ENCODE measurements around the gene PLPP1.

DNA sequence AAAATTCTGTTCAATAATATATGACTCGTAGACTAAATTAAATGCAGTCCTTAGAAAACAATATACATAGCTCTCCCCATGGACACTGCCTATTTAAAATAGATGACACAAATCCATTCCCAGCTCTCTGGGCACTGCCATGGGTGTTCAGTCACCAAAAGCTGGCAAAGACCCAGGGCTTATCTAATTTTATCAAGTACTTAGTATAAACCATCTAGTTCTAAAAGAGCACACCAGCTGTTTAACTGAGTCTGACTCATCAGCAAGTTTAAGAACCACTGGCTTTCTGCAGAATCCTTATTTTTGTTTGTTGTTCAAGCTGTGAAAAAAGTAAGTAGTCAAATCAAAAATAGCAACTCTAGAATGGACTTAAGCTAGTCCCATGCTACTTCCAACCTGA, 107.6 kb downstream of the PLPP1 start:
- TF ChIP-seq, protein P1, sequence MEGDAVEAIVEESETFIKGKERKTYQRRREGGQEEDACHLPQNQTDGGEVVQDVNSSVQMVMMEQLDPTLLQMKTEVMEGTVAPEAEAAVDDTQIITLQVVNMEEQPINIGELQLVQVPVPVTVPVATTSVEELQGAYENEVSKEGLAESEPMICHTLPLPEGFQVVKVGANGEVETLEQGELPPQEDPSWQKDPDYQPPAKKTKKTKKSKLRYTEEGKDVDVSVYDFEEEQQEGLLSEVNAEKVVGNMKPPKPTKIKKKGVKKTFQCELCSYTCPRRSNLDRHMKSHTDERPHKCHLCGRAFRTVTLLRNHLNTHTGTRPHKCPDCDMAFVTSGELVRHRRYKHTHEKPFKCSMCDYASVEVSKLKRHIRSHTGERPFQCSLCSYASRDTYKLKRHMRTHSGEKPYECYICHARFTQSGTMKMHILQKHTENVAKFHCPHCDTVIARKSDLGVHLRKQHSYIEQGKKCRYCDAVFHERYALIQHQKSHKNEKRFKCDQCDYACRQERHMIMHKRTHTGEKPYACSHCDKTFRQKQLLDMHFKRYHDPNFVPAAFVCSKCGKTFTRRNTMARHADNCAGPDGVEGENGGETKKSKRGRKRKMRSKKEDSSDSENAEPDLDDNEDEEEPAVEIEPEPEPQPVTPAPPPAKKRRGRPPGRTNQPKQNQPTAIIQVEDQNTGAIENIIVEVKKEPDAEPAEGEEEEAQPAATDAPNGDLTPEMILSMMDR (IDR thresholded peaks at IDR 0.05; ENCODE audit: low read depth, low read length), result no peak
- TF ChIP-seq POLR2A (IDR thresholded peaks at IDR 0.05; ENCODE audit: extremely low read depth, insufficient read length) (no peak), MYC (IDR thresholded peaks at IDR 0.05; ENCODE audit: low read depth, low read length) (no peak)
- TF ChIP-seq, protein P2, sequence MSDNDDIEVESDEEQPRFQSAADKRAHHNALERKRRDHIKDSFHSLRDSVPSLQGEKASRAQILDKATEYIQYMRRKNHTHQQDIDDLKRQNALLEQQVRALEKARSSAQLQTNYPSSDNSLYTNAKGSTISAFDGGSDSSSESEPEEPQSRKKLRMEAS (IDR thresholded peaks at IDR 0.05; ENCODE audit: low read depth, low read length), result no peak

Measured in NB4 (cell line).